Vagina (tissue), 2 donors: Measurements from ENCODE around the gene PM20D2. TPM values are rescaled to one million over a fixed set of nuclear protein-coding genes. Genes with fewer than 3 reads are reported as not detected.

Experiments
- DNase-seq, 2 donors: peaks; one replicate each; pipeline ENCODE4 v3.0.0-alpha.2; 2017; ENCODE audit errors: extremely low spot score in 2 of 2
- H3K27ac ChIP-seq: fragments of 200-600 bp; sonication (generic); one replicate; pipeline ENCODE4 v1.5.1; 2019
- H3K27me3 ChIP-seq: fragments of 200-600 bp; sonication (generic); one replicate; pipeline ENCODE4 v1.5.1; 2019
- H3K36me3 ChIP-seq, 2 donors: fragments of 200-600 bp; sonication (generic); one replicate each; pipeline ENCODE4 v1.5.1; 2017 to 2019
- H3K4me1 ChIP-seq: fragments of 200-600 bp; sonication (generic); one replicate; pipeline ENCODE4 v1.5.1; 2019
- H3K4me3 ChIP-seq, 2 donors: fragments of 200-600 bp; sonication (generic); 1 replicate in 1 of 2; 2 replicates in 1 of 2; pipeline ENCODE4 v1.5.1; 2016 to 2019
- H3K9me3 ChIP-seq: fragments of 200-600 bp; sonication (generic); one replicate; pipeline ENCODE4 v1.5.1; 2019
- CTCF ChIP-seq, 3 experiments: fragments of 450-650 bp in 2 of 3; fragments of 200-600 bp in 1 of 3; sonication (generic) in 1 of 3; IDR thresholded peaks; one replicate each; pipeline ENCODE4 v1.5.1; 2017 to 2019; ENCODE audit warnings: antibody characterized with exemption in 3 of 3, mild to moderate bottlenecking in 2 of 3, moderate library complexity in 2 of 3
- POLR2A ChIP-seq, 2 donors: fragments of 450-650 bp; IDR thresholded peaks; one replicate each; pipeline ENCODE4 v1.6.1; 2017; ENCODE audit warnings: antibody characterized with exemption in 2 of 2, mild to moderate bottlenecking in 2 of 2, moderate library complexity in 2 of 2
- POLR2AphosphoS5 ChIP-seq, 2 donors: sonication (generic); formaldehyde crosslinking; IDR thresholded peaks; one replicate each; pipeline ENCODE4 v1.9.0; 2017; ENCODE audit warnings: antibody characterized with exemption in 2 of 2, mild to moderate bottlenecking in 2 of 2, low read depth in 1 of 2; ENCODE audit not compliant: insufficient read depth in 1 of 2
- intact Hi-C: fragments of 100-400 bp; cut with DNase I; formaldehyde crosslinking; loops from one replicate; pipeline ENCODE4 v1.15.1; 2023
- total RNA-seq: library from RNA; depleted of rRNA; stranded (reverse); fragments of >200 nt; gene quantifications from one replicate; pipeline ENCODE4 v1.2.3, GENCODE V29; 2016

PM20D2 gene
- total RNA-seq, 1 donor from 2014 or later, result 14.0 TPM

- Histone ChIP-seq H3K27ac (no peak overlapping the region), H3K36me3 (no peaks in the 10 kb centered on the region), H3K4me1 (peaks cover 18% of the 10 kb centered on the region), H3K4me3 (peak overlapping the region; percentile 66 to 69), H3K9me3 (no peaks in the 10 kb centered on the region), H3K27me3 (no peaks in the 10 kb centered on the region)
- no peak for TF ChIP-seq POLR2A (IDR thresholded peaks at IDR 0.05)
- TF ChIP-seq CTCF (IDR thresholded peaks at IDR 0.05), result no peak
- TF ChIP-seq POLR2AphosphoS5 (IDR thresholded peaks at IDR 0.05; ENCODE audit: insufficient read depth in 1 of 2, low read depth in 1 of 2), result no peak
- DNase-seq, result no peak
- intact Hi-C loops, result loop anchor here (10.0 kb wide), 1 partner anchor 132 kb away; no protein-coding TSS in a partner anchor
These were observed 29.2 kb upstream of the PM20D2 start for GRCh38 chr6:89116702-89117101.

- intact Hi-C loops, result loop anchor here (10.0 kb wide), 1 partner anchor 133 kb away; no protein-coding TSS in a partner anchor
- H3K27me3 ChIP-seq, result no peaks in the 10 kb centered on the region
- peaks cover 18% of the 10 kb centered on the region for H3K4me1 ChIP-seq
- no peak for TF ChIP-seq POLR2A (IDR thresholded peaks at IDR 0.05)
- TF ChIP-seq POLR2AphosphoS5 (IDR thresholded peaks at IDR 0.05; ENCODE audit: insufficient read depth in 1 of 2, low read depth in 1 of 2), result no peak
- TF ChIP-seq CTCF (IDR thresholded peaks at IDR 0.05), result no peak
- DNase-seq, result no peak
- H3K36me3 ChIP-seq, result no peaks in the 10 kb centered on the region
- no peaks in the 10 kb centered on the region for H3K9me3 ChIP-seq
- peak within 1 kb of the TSS; percentile 57 for H3K27ac ChIP-seq
- H3K4me3 ChIP-seq, result peak within 1 kb of the TSS; percentile 66 to 69
These were observed 28.4 kb upstream of the PM20D2 start, which contains the start of gene SRSF12 for GRCh38 chr6:89117211-89118108. TSS of gene SRSF12 (minus strand) at chr6:89118071. CDS start at chr6:89117887, 184 bp downstream.

GRCh38 chr6:89118931-89119330 lies 26.9 kb upstream of the PM20D2 start:
- no peak for TF ChIP-seq POLR2AphosphoS5 (IDR thresholded peaks at IDR 0.05; ENCODE audit: insufficient read depth in 1 of 2, low read depth in 1 of 2)
- TF ChIP-seq CTCF (IDR thresholded peaks at IDR 0.05), result no peak
- no peak for TF ChIP-seq POLR2A (IDR thresholded peaks at IDR 0.05)
- DNase-seq, result no peak
- H3K4me3 ChIP-seq, result no peak overlapping the region
- intact Hi-C loops, result loop anchor here (10.0 kb wide), 1 partner anchor 134 kb away; no protein-coding TSS in a partner anchor
- no peaks in the 10 kb centered on the region for H3K27me3 ChIP-seq
- no peaks in the 10 kb centered on the region for H3K9me3 ChIP-seq
- H3K27ac ChIP-seq, result no peak overlapping the region
- no peaks in the 10 kb centered on the region for H3K36me3 ChIP-seq
- H3K4me1 ChIP-seq, result peaks cover 18% of the 10 kb centered on the region

GRCh38 chr6:89120371-89120770 lies 25.5 kb upstream of the PM20D2 start:
- no peak overlapping the region for H3K27ac ChIP-seq
- H3K9me3 ChIP-seq, result no peaks in the 10 kb centered on the region
- H3K4me3 ChIP-seq, result no peak overlapping the region
- peaks cover 18% of the 10 kb centered on the region for H3K4me1 ChIP-seq
- TF ChIP-seq POLR2AphosphoS5 (IDR thresholded peaks at IDR 0.05; ENCODE audit: insufficient read depth in 1 of 2, low read depth in 1 of 2), result no peak
- H3K36me3 ChIP-seq, result no peaks in the 10 kb centered on the region
- DNase-seq, result no peak
- intact Hi-C loops, result no loop called here
- no peaks in the 10 kb centered on the region for H3K27me3 ChIP-seq

GRCh38 chr6:89121934-89122333 lies 23.9 kb upstream of the PM20D2 start:
- intact Hi-C loops, result no loop called here
- no peaks in the 10 kb centered on the region for H3K36me3 ChIP-seq
- H3K4me3 ChIP-seq, result no peak overlapping the region
- H3K4me1 ChIP-seq, result peaks cover 15% of the 10 kb centered on the region
- no peak overlapping the region for H3K27ac ChIP-seq
- H3K27me3 ChIP-seq, result no peaks in the 10 kb centered on the region
- TF ChIP-seq POLR2A (IDR thresholded peaks at IDR 0.05) (no peak), CTCF (IDR thresholded peaks at IDR 0.05) (no peak), POLR2AphosphoS5 (IDR thresholded peaks at IDR 0.05; ENCODE audit: insufficient read depth in 1 of 2, low read depth in 1 of 2) (no peak)
- no peaks in the 10 kb centered on the region for H3K9me3 ChIP-seq
- no peak for DNase-seq
